Endothelial cell (in vitro differentiated cells): Measurements from ENCODE around the gene ZCCHC24. TPM values are rescaled to one million over a fixed set of nuclear protein-coding genes. Genes with fewer than 3 reads are reported as not detected.

Experiments
- DNase-seq: peaks from one replicate; pipeline ENCODE4 v3.0.0; 2021; ENCODE audit warnings: low spot score
- H3K27ac Mint-ChIP-seq: one replicate; pipeline ENCODE4 v1.8.0; 2021; ENCODE audit warnings: mixed read lengths, inconsistent platforms; ENCODE audit not compliant: unreplicated experiment
- H3K27me3 Mint-ChIP-seq: one replicate; pipeline ENCODE4 v1.8.0; 2021; ENCODE audit warnings: mild to moderate bottlenecking, moderate library complexity, mixed read lengths, inconsistent platforms; ENCODE audit not compliant: unreplicated experiment
- H3K36me3 Mint-ChIP-seq: one replicate; pipeline ENCODE4 v1.8.0; 2021; ENCODE audit warnings: mild to moderate bottlenecking, low read depth, mixed read lengths, inconsistent platforms; ENCODE audit not compliant: unreplicated experiment
- H3K4me1 Mint-ChIP-seq: one replicate; pipeline ENCODE4 v1.8.0; 2021; ENCODE audit warnings: mild to moderate bottlenecking, mixed read lengths, inconsistent platforms; ENCODE audit not compliant: unreplicated experiment
- H3K4me3 Mint-ChIP-seq: one replicate; pipeline ENCODE4 v1.8.0; 2021; ENCODE audit warnings: mild to moderate bottlenecking, mixed read lengths, inconsistent platforms; ENCODE audit not compliant: unreplicated experiment
- H3K9me3 Mint-ChIP-seq: one replicate; pipeline ENCODE4 v1.8.0; 2021; ENCODE audit warnings: mixed read lengths, inconsistent platforms; ENCODE audit not compliant: unreplicated experiment
- CTCF ChIP-seq: fragments of 200-600 bp; sonication (generic); IDR thresholded peaks from one replicate; pipeline ENCODE4 v1.5.0; 2021; ENCODE audit warnings: antibody characterized with exemption; ENCODE audit not compliant: unreplicated experiment
- total RNA-seq: library from RNA; stranded (reverse); fragmentation: NEBNext Ultra II Directional; extraction: Animal tissue kit (Norgen Biotek cat#: 25700); gene quantifications from one replicate; pipeline ENCODE4 v1.2.1, GENCODE V29; 2021; ENCODE audit not compliant: unreplicated experiment

ZCCHC24 gene
- total RNA-seq, 1 donor from 2014 or later, result 60.0 TPM

GRCh38 chr10:79361726-79362397 is 83.6 kb downstream of the ZCCHC24 start:
- DNase-seq, result no peak
- Mint-ChIP-seq H3K9me3 (no peaks in the 10 kb centered on the region), H3K27ac (no peak overlapping the region), H3K4me3 (no peak overlapping the region), H3K36me3 (no peaks in the 10 kb centered on the region), H3K4me1 (no peaks in the 10 kb centered on the region), H3K27me3 (peaks cover 3% of the 10 kb centered on the region)
- no peak for TF ChIP-seq CTCF

GRCh38 chr10:79360499-79361342 is 84.7 kb downstream of the ZCCHC24 start:
- TF ChIP-seq CTCF, result no peak
- Mint-ChIP-seq H3K27ac (no peak overlapping the region), H3K27me3 (peaks cover 3% of the 10 kb centered on the region), H3K4me3 (no peak overlapping the region), H3K9me3 (no peaks in the 10 kb centered on the region), H3K4me1 (no peaks in the 10 kb centered on the region), H3K36me3 (no peaks in the 10 kb centered on the region)
- no peak for DNase-seq

GRCh38 chr10:79359816-79360498 is 85.5 kb downstream of the ZCCHC24 start:
- H3K27me3 Mint-ChIP-seq, result peaks cover 5% of the 10 kb centered on the region
- no peak overlapping the region for H3K27ac Mint-ChIP-seq
- no peaks in the 10 kb centered on the region for H3K9me3 Mint-ChIP-seq
- no peak for DNase-seq
- H3K36me3 Mint-ChIP-seq, result no peaks in the 10 kb centered on the region
- H3K4me1 Mint-ChIP-seq, result no peaks in the 10 kb centered on the region
- no peak overlapping the region for H3K4me3 Mint-ChIP-seq
- no peak for TF ChIP-seq CTCF

- H3K27ac Mint-ChIP-seq, result no peak overlapping the region
Observed at GRCh38 chr10:79358811-79359210, 86.6 kb downstream of the ZCCHC24 start.

More at GRCh38 chr10:79358811-79359210, 86.6 kb downstream of the ZCCHC24 start:
- H3K9me3 Mint-ChIP-seq, result no peaks in the 10 kb centered on the region
- no peak overlapping the region for H3K4me3 Mint-ChIP-seq
- H3K36me3 Mint-ChIP-seq, result peaks cover 2% of the 10 kb centered on the region
- no peak for TF ChIP-seq CTCF
- no peaks in the 10 kb centered on the region for H3K4me1 Mint-ChIP-seq
- peaks cover 5% of the 10 kb centered on the region for H3K27me3 Mint-ChIP-seq
- no peak for DNase-seq
